Fibroblast of mammary gland (primary cell): ENCODE results near the gene CERK.

ENCODE experiments used
- DNase-seq: peaks from one replicate; pipeline ENCODE4 v3.0.0-alpha.2; 2010; ENCODE audit warnings: low read depth
- H3K4me3 ChIP-seq: 2 replicates; pipeline ENCODE4 v1.5.1; 2011; ENCODE audit warnings: low read depth, mild to moderate bottlenecking, low read length, moderate library complexity; ENCODE audit not compliant: control insufficient read depth
- CTCF ChIP-seq: conservative IDR thresholded peaks from 2 replicates; pipeline ENCODE4 v1.5.1; 2011; ENCODE audit warnings: low read depth, low read length, inconsistent platforms; ENCODE audit not compliant: control insufficient read depth, insufficient read depth

CERK gene

GRCh38 chr22:46661221-46661851 is 76.7 kb downstream of the CERK start:
- no peak for TF ChIP-seq CTCF
- no peak overlapping the region for H3K4me3 ChIP-seq
- peak; percentile 79 for DNase-seq

- H3K4me3 ChIP-seq, result no peak overlapping the region
- no peak for TF ChIP-seq CTCF
- no peak for DNase-seq
These were observed 77.3 kb downstream of the CERK start for GRCh38 chr22:46660604-46661201.

GRCh38 chr22:46659791-46660186 is 78.3 kb downstream of the CERK start:
- no peak for DNase-seq
- H3K4me3 ChIP-seq, result no peak overlapping the region

GRCh38 chr22:46659059-46659790 is 78.8 kb downstream of the CERK start:
- TF ChIP-seq CTCF, result no peak
- no peak for DNase-seq
- H3K4me3 ChIP-seq, result no peak overlapping the region

More at GRCh38 chr22:46659791-46660186, 78.3 kb downstream of the CERK start:
- TF ChIP-seq CTCF, result no peak

- no peak overlapping the region for H3K4me3 ChIP-seq
- no peak for TF ChIP-seq CTCF
- DNase-seq, result no peak
These were observed 79.8 kb downstream of the CERK start for GRCh38 chr22:46657996-46658947.

- no peak for TF ChIP-seq CTCF
- DNase-seq, result no peak
- H3K4me3 ChIP-seq, result no peak overlapping the region
These were observed 80.4 kb downstream of the CERK start for GRCh38 chr22:46657655-46657953.
